Tibial artery (tissue), 4 donors: ENCODE results near the gene NRXN2.

Experiments used
- DNase-seq, 2 donors: peaks; one replicate each; pipeline ENCODE4 v3.0.0-alpha.2; 2019
- H3K27ac ChIP-seq, 2 donors: fragments of 200-600 bp; sonication (generic) in 1 of 2; 1 replicate in 1 of 2; 2 replicates in 1 of 2; pipeline ENCODE4 v1.5.1; 2018 to 2019; ENCODE audit warnings: mild to moderate bottlenecking in 1 of 2
- H3K27me3 ChIP-seq, 2 donors: fragments of 200-600 bp; sonication (generic) in 1 of 2; one replicate each; pipeline versions ENCODE4 v1.5.1 to v1.6.0; 2016 to 2019
- H3K36me3 ChIP-seq, 3 donors: fragments of 200-600 bp; sonication (generic) in 2 of 3; one replicate each; pipeline ENCODE4 v1.5.1; 2016 to 2019; ENCODE audit warnings: mild to moderate bottlenecking in 2 of 3
- H3K4me1 ChIP-seq, 4 donors: fragments of 200-600 bp; sonication (generic) in 2 of 4; 1 replicate in 3 of 4; 2 replicates in 1 of 4; pipeline ENCODE4 v1.5.1; 2016 to 2019
- H3K4me3 ChIP-seq, 2 donors: fragments of 200-600 bp; sonication (generic) in 1 of 2; 1 replicate in 1 of 2; 2 replicates in 1 of 2; pipeline ENCODE4 v1.5.1; 2018 to 2019; ENCODE audit warnings: mild to moderate bottlenecking in 2 of 2
- H3K9me3 ChIP-seq, 3 donors: fragments of 200-600 bp; sonication (generic) in 1 of 3; one replicate each; pipeline ENCODE4 v1.5.1; 2016 to 2019
- intact Hi-C: fragments of 100-400 bp; cut with DNase I; formaldehyde crosslinking; loops from one replicate; pipeline ENCODE4 v1.15.0; 2023; ENCODE audit warnings: low total_unique reads
- TF ChIP-seq, protein P1 (sequence below), 2 experiments: fragments of 200-600 bp in 1 of 2; fragments of 450-650 bp in 1 of 2; IDR thresholded peaks; one replicate each; pipeline ENCODE4 v1.5.1; 2017 to 2019; ENCODE audit warnings: antibody characterized with exemption in 2 of 2, mild to moderate bottlenecking in 1 of 2, moderate library complexity in 1 of 2

NRXN2 gene

DNA sequence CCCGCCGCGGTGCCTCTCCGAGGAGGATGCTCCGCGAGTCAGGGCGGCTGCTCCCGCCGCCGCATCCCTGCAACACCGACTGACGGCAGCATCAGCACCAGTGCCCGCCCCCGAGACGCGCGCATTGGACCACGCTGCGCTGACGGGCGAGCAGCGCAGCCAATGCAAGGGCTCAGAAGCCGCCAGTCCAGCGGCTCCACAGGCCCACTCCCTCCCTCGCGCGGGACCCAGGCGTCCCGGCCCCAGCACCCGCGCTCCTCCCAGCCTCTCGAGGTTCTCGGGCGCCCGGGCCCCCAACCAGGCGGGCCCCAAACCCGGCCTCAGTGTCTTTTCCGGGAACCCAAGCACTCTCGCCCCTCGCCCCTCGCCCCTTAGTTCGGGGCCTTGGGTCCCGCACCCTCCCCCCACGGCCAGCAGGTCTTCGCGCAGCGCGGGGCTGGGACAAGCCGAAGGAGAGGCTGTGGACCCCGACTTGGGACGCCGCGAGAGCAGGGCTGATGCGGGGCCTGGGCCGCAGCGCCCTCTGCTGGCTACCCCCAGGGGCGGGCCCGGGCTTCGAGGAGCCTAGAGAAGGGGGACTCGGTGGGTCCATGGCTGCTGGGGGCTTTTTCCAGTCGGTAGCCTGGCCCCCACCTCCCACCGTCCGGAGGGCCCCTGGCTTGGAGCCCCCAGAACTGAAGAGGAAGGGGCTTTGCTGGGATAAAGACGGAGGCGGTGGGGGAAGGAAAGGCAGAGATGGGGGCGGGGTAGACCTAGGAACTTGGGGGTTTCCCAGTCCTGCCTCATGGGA lies at the start of gene NRXN2:
NRXN2 (minus strand) TSS at position 81 of the 790 bp plus-strand sequence. CDS start 9,498 bp downstream, outside the sequence.
- peaks cover 5 to 8% (median 7%) of the 10 kb centered on the region in 3 donors for H3K36me3 ChIP-seq
- TF ChIP-seq, protein P1, sequence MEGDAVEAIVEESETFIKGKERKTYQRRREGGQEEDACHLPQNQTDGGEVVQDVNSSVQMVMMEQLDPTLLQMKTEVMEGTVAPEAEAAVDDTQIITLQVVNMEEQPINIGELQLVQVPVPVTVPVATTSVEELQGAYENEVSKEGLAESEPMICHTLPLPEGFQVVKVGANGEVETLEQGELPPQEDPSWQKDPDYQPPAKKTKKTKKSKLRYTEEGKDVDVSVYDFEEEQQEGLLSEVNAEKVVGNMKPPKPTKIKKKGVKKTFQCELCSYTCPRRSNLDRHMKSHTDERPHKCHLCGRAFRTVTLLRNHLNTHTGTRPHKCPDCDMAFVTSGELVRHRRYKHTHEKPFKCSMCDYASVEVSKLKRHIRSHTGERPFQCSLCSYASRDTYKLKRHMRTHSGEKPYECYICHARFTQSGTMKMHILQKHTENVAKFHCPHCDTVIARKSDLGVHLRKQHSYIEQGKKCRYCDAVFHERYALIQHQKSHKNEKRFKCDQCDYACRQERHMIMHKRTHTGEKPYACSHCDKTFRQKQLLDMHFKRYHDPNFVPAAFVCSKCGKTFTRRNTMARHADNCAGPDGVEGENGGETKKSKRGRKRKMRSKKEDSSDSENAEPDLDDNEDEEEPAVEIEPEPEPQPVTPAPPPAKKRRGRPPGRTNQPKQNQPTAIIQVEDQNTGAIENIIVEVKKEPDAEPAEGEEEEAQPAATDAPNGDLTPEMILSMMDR (IDR thresholded peaks at IDR 0.05), result peak; percentile 89 to 98
- H3K9me3 ChIP-seq, result no peaks in the 10 kb centered on the region
- peak within 1 kb of the TSS; percentile 59 to 69 for H3K4me3 ChIP-seq
- peaks cover 0 to 45% of the 10 kb centered on the region in 2 donors for H3K27me3 ChIP-seq
- H3K4me1 ChIP-seq, result peaks cover 0 to 7% (median 3%) of the 10 kb centered on the region in 4 donors
- H3K27ac ChIP-seq, result peak within 1 kb of the TSS; percentile 49 to 71
- intact Hi-C loops, result loop anchor here (5.0 to 10.0 kb wide), 4 partner anchors 69 to 339 kb away; no protein-coding TSS in a partner anchor
- DNase-seq, result peak; percentile 78 to 89

DNA sequence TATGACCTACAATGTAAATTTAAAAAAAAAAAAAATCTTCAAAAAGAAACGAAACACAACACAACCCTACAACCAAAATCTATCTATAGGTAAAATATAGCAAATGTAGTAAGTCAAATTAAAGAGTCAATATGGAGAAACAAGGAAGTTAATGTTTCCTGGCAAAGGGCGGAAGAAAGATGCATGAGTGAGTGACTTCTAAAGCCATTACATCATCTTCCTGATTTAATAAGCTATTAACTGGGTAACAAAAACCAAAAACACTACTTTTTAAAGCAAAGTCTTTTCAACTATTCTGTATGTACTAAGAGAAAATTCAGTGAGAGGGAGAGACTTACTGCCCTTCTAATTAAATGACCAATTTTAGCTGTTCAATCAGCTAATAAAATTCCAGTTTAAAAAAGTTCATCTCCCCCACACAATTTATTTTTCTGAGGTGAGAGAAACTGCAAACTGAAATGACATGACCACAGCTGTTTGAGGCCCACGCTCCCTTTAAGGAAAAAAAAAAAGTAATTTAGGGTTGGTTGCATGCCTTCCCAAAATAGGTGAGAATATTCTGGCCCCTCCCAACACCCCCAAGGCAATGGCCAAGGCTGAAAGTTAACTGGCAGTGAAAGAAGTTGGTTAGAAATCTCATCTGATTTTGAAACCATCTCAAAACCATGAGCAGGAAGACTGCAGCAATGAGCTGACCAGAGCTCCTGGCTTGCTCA lies 49.5 kb upstream of the NRXN2 start:
- intact Hi-C loops, result no loop called here
- peaks cover 0 to 68% (median 48%) of the 10 kb centered on the region in 4 donors for H3K4me1 ChIP-seq
- H3K36me3 ChIP-seq, result peaks cover 90 to 94% (median 92%) of the 10 kb centered on the region in 3 donors
- H3K4me3 ChIP-seq, result no peak overlapping the region
- no peak for DNase-seq
- H3K27me3 ChIP-seq, result no peaks in the 10 kb centered on the region
- H3K27ac ChIP-seq, result peak overlapping the region in 1 of 2 donors; percentile 20
- TF ChIP-seq, protein P1 (IDR thresholded peaks at IDR 0.05), result no peak
- no peaks in the 10 kb centered on the region for H3K9me3 ChIP-seq

DNA sequence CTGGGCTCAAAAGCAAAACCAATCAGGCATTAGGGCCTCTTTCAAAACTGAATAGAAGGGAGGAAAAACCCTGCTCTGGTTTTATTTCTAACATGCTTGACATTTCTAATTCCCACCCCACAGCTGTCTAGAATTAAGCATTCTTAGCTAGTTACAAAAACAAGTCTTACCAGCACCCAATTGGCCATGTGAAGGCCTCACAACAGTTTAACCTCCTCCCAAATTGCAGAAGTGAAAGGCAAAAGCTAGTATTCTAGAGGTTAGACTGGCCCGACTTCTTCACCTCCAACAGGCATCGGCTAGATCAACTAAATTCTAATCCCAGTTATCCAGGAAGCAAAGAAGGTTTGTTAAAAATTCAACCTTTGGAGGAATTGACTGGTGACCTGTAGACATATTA lies 48.9 kb upstream of the NRXN2 start:
- no peak for DNase-seq
- H3K27ac ChIP-seq, result no peak overlapping the region
- peaks cover 96 to 99% (median 98%) of the 10 kb centered on the region in 3 donors for H3K36me3 ChIP-seq
- peaks cover 0 to 64% (median 46%) of the 10 kb centered on the region in 4 donors for H3K4me1 ChIP-seq
- intact Hi-C loops, result no loop called here
- no peaks in the 10 kb centered on the region for H3K9me3 ChIP-seq
- no peak overlapping the region for H3K4me3 ChIP-seq
- TF ChIP-seq, protein P1 (IDR thresholded peaks at IDR 0.05), result no peak
- no peaks in the 10 kb centered on the region for H3K27me3 ChIP-seq

DNA sequence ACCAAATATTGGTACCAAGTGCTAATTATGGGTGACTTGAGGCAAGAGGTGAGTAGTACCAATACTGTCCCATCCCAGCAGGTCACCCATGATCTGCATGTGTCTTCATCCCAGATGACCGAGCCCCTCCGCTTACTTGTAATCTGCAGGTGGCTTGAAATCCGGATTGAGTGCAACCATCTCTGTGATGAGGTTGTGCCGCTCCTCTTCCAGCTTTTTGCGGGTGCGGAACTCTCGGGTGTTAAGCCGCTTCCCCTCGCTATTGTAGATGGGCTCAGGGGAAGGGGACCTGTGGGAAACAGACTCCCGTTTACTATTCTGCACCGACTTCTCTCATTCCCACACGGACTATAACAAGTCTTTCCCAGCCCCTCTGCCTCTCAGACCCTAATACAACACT lies 47.1 kb upstream of the NRXN2 start:
- peaks cover 99 to 100% (median 100%) of the 10 kb centered on the region in 3 donors for H3K36me3 ChIP-seq
- DNase-seq, result peak in 1 of 2 donors; percentile 16
- no peak overlapping the region for H3K4me3 ChIP-seq
- TF ChIP-seq, protein P1 (IDR thresholded peaks at IDR 0.05), result no peak
- H3K27me3 ChIP-seq, result no peaks in the 10 kb centered on the region
- no peak overlapping the region for H3K27ac ChIP-seq
- H3K9me3 ChIP-seq, result no peaks in the 10 kb centered on the region
- peaks cover 0 to 51% (median 33%) of the 10 kb centered on the region in 4 donors for H3K4me1 ChIP-seq
- intact Hi-C loops, result no loop called here

DNA sequence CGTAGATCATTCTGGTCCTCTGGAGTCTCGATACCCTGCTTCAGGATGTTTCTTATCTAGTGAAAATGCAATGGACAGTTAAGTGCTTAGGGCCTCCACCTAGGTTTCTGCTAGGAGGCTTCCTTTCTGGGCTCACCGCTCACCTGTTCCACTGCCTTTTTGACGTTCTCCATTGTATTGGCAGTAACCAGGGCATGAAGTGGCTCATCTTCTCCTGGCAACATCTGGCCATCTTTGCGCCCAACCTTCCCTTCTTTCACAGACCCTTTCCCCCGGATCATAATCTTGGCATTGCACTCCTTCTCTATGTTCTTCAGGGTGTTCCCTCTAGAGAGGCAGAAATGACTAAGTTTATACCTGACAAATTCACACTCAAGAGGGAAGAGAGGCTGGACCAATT lies 46.3 kb upstream of the NRXN2 start:
- TF ChIP-seq, protein P1 (IDR thresholded peaks at IDR 0.05), result no peak
- peaks cover 0 to 52% (median 32%) of the 10 kb centered on the region in 4 donors for H3K4me1 ChIP-seq
- peaks cover 99 to 100% (median 100%) of the 10 kb centered on the region in 3 donors for H3K36me3 ChIP-seq
- intact Hi-C loops, result no loop called here
- H3K9me3 ChIP-seq, result no peaks in the 10 kb centered on the region
- no peak overlapping the region for H3K27ac ChIP-seq
- no peaks in the 10 kb centered on the region for H3K27me3 ChIP-seq
- DNase-seq, result no peak
- H3K4me3 ChIP-seq, result no peak overlapping the region
